Measurements from ENCODE around the gene BCO2.

DNA sequence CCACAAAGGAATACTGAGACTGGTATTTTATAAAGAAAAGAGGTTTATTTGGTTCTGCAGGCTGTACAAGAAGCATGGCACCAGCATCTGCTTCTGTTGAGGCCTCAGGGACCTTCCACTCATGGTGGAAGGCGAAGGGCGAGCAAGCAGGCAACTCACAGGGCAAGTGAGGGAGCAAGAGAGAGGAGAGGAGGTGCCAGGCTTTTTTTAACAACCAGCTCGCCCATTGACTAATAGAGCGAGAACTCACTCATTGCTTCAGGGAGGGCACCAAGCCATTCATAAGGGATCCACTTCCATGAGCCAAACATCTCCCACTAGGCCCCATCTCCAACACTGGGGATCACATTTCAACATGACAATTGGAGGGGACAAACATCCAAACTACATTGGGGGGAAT lies 52.2 kb downstream of the BCO2 start:
- TF ChIP-seq CTCF (IDR thresholded peaks at IDR 0.05) = no peak
- TF ChIP-seq POLR2A (IDR thresholded peaks at IDR 0.05) = no peak
- no peak for TF ChIP-seq EP300 (IDR thresholded peaks at IDR 0.05)
